ENCODE data around the gene AUTS2. TPM values are rescaled to one million over a fixed set of nuclear protein-coding genes. Genes with fewer than 3 reads are reported as not detected.

Gene AUTS2
- total and polyA plus RNA-seq, 10 donors: 6.1 to 54.8 (median 29.1) TPM

DNA sequence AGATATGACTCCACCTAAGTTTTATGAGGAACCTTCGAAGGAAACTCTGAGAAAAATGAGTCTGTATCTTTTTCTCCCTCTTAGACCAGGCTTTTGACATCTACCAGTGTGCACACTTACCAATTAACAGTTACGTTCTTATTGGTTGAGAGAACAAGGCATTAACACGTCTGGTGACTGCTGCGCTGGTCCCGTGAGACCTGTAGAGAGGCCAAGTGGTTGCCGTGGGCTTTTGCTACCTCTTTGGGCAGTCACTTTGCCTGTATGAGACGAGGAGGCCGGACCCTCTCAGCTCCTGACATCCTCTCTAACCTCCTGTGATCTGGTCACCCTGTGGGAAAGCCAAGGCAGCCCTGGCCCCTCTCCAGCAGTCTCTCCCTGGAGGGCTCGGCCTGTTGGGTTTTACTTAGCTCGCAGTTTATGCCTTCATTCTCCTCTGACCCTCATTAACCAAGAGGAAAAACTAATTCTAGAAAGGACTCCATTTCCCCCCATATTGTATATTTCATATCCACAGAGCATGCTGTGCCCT lies 1019.8 kb downstream of the AUTS2 start:
- Histone ChIP-seq H3K27ac (no peak overlapping the region), H3K27me3 (replicated peaks in 1 of 7) (no peaks in the 10 kb centered on the region), H3K9me3 (no peaks in the 10 kb centered on the region), H3K4me3 (no peak overlapping the region), H3K36me3 (no peaks in the 10 kb centered on the region), H3K4me1 (peaks cover 0 to 11% (median 5%) of the 10 kb centered on the region in 6 donors)
- WGBS, 5 donors: 83 to 86% (median 86%) methylated on average over 10 of the region's 10 CpGs
- TF ChIP-seq, protein P1, sequence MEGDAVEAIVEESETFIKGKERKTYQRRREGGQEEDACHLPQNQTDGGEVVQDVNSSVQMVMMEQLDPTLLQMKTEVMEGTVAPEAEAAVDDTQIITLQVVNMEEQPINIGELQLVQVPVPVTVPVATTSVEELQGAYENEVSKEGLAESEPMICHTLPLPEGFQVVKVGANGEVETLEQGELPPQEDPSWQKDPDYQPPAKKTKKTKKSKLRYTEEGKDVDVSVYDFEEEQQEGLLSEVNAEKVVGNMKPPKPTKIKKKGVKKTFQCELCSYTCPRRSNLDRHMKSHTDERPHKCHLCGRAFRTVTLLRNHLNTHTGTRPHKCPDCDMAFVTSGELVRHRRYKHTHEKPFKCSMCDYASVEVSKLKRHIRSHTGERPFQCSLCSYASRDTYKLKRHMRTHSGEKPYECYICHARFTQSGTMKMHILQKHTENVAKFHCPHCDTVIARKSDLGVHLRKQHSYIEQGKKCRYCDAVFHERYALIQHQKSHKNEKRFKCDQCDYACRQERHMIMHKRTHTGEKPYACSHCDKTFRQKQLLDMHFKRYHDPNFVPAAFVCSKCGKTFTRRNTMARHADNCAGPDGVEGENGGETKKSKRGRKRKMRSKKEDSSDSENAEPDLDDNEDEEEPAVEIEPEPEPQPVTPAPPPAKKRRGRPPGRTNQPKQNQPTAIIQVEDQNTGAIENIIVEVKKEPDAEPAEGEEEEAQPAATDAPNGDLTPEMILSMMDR (IDR thresholded peaks at IDR 0.05 in 8 of 11, conservative IDR thresholded peaks at IDR 0.05 in 3 of 11): no peak
- TF ChIP-seq POLR2AphosphoS5 (IDR thresholded peaks at IDR 0.05) (no peak), POLR2A (IDR thresholded peaks at IDR 0.05) (no peak)
- intact Hi-C loops (cut with DNase I; ENCODE audit: low total_unique reads): no loop called here
- no peak for DNase-seq

DNA sequence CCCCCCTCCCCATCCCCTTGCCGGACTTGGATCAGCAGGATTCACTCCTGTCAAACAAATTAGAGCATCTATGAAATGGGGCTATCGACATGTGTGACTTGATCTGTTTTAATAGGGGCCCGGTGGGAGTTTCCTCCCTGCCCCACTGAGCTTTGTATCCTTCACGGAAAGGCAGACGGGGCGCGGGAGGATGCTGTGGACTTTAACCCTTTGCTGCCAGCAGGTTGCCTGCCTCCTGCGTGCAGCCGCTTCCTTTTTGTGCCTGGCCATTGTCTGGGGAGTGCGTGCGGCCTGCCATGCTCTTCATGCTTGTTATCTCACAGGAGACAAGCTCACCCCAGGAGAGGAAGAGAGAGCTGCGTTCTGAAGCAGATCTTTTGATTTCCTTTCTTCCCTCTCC lies 1020.9 kb downstream of the AUTS2 start:
- intact Hi-C loops (cut with DNase I; ENCODE audit: low total_unique reads): no loop called here
- Histone ChIP-seq H3K27ac (no peak overlapping the region), H3K36me3 (no peaks in the 10 kb centered on the region), H3K4me1 (peaks cover 0 to 10% (median 4%) of the 10 kb centered on the region in 6 donors), H3K9me3 (no peaks in the 10 kb centered on the region), H3K27me3 (replicated peaks in 1 of 7) (no peaks in the 10 kb centered on the region), H3K4me3 (no peak overlapping the region)
- DNase-seq: no peak
- 70 to 79% (median 76%) methylated on average over 10 to 12 of the region's 12 CpGs for WGBS, 5 donors
- TF ChIP-seq, protein P1 (IDR thresholded peaks at IDR 0.05 in 8 of 11, conservative IDR thresholded peaks at IDR 0.05 in 3 of 11): no peak
- no peak for TF ChIP-seq POLR2A (IDR thresholded peaks at IDR 0.05)
- no peak for TF ChIP-seq POLR2AphosphoS5 (IDR thresholded peaks at IDR 0.05)

DNA sequence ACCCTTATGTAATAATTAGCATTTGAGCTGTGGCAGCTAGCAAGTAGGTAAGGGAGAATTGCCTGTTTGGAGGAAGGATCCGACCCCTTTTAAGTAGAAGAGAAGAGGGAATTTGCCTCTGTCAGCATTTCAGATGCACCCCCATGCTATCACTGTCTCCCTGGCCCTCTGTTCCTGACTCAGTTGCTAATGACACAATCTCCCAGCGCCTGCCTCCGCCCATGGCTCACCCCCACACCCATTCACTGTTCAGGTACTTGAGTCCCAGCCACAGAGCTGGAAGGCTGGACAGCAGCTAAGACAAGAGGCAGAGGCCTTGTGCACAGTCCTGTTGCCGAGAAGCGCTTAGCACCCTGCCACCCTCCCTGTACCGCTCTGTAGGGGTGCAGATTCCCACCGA lies 1021.4 kb downstream of the AUTS2 start:
- intact Hi-C loops (cut with DNase I; ENCODE audit: low total_unique reads): no loop called here
- no peak overlapping the region for H3K27ac ChIP-seq
- no peak overlapping the region for H3K4me3 ChIP-seq
- peaks cover 0 to 5% (median 2%) of the 10 kb centered on the region in 6 donors for H3K4me1 ChIP-seq
- H3K9me3 ChIP-seq: no peaks in the 10 kb centered on the region
- 89 to 97% (median 95%) methylated on average over 7 of the region's 7 CpGs for WGBS, 5 donors
- no peak for DNase-seq
- TF ChIP-seq, protein P1 (IDR thresholded peaks at IDR 0.05 in 8 of 11, conservative IDR thresholded peaks at IDR 0.05 in 3 of 11): no peak
- TF ChIP-seq POLR2AphosphoS5 (IDR thresholded peaks at IDR 0.05) (no peak), POLR2A (IDR thresholded peaks at IDR 0.05) (no peak)
- H3K27me3 ChIP-seq (replicated peaks in 1 of 7): no peaks in the 10 kb centered on the region
- H3K36me3 ChIP-seq: no peaks in the 10 kb centered on the region

DNA sequence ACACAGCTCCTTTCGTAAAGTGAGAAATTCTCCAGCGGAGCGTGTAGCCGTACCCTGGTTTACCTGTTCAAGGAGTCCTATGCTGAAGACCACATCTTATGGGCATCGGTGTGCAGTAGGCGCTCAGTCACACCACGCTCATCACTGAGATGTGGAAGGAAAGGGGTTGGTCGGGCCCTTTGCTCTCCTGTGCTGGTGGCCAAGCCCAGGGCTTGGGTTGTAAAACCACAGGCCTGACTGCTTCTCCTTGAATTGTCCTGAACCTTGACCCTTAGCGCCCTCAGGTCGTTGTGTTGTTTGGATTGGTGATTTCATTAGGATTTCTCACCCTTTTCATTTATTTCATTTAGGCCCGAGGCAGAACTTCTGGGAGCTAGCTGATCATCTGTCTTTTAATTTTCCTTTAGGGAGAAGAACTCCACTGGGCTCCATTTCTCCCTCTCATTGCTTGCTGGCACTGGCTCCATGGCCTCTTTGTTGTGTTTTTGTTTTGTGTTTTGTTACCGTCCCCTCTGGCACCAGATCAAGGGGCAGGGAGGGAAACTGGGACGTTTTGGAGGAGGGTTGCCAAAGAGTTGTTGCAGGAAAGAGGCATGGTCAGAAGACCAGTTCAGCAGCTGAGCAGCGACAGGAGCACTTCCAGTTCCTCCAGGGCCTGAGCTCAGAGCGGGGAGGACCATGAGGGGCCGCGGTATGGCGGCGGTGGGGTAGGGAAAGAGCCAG lies 1022.2 kb downstream of the AUTS2 start:
- TF ChIP-seq POLR2A (IDR thresholded peaks at IDR 0.05) (no peak), POLR2AphosphoS5 (IDR thresholded peaks at IDR 0.05) (no peak)
- TF ChIP-seq, protein P1 (IDR thresholded peaks at IDR 0.05 in 8 of 11, conservative IDR thresholded peaks at IDR 0.05 in 3 of 11): no peak
- intact Hi-C loops (cut with DNase I; ENCODE audit: low total_unique reads): no loop called here
- Histone ChIP-seq H3K36me3 (no peaks in the 10 kb centered on the region), H3K9me3 (no peaks in the 10 kb centered on the region), H3K27me3 (replicated peaks in 1 of 7) (no peaks in the 10 kb centered on the region), H3K4me3 (no peak overlapping the region), H3K27ac (no peak overlapping the region), H3K4me1 (no peaks in the 10 kb centered on the region)
- no peak for DNase-seq
- 82 to 87% (median 84%) methylated on average over 19 of the region's 19 CpGs for WGBS, 5 donors

Measured in spleen (tissue), 11 donors.